Progenitor cell of endocrine pancreas (in vitro differentiated cells): ENCODE data around the gene SPTAN1. TPM values are rescaled to one million over a fixed set of nuclear protein-coding genes. Genes with fewer than 3 reads are reported as not detected.

Source experiments
- DNase-seq: peaks from one replicate; pipeline ENCODE4 v3.0.0; 2021; ENCODE audit warnings: low spot score; ENCODE audit not compliant: unreplicated experiment
- H3K27ac Mint-ChIP-seq: 2 replicates; pipeline ENCODE4 v1.8.0; 2021; ENCODE audit warnings: mild to moderate bottlenecking, moderate library complexity, mixed read lengths
- H3K27me3 Mint-ChIP-seq: 2 replicates; pipeline ENCODE4 v1.8.0; 2021; ENCODE audit warnings: mixed read lengths
- H3K36me3 Mint-ChIP-seq: 2 replicates; pipeline ENCODE4 v1.8.0; 2022; ENCODE audit warnings: mixed read lengths; ENCODE audit not compliant: insufficient read depth
- H3K4me1 Mint-ChIP-seq: 2 replicates; pipeline ENCODE4 v1.8.0; 2021; ENCODE audit warnings: low read depth, mixed read lengths
- H3K4me3 Mint-ChIP-seq: 2 replicates; pipeline ENCODE4 v1.8.0; 2021; ENCODE audit warnings: low read depth, mild to moderate bottlenecking, moderate library complexity, mixed read lengths
- H3K9me3 Mint-ChIP-seq: 2 replicates; pipeline ENCODE4 v1.8.0; 2021; ENCODE audit warnings: low read depth, mixed read lengths
- CTCF ChIP-seq: fragments of 200-600 bp; sonication (generic); IDR thresholded peaks from one replicate; pipeline ENCODE4 v1.5.0; 2021; ENCODE audit warnings: antibody characterized with exemption, mild to moderate bottlenecking; ENCODE audit not compliant: unreplicated experiment
- total RNA-seq: library from RNA; stranded (reverse); gene quantifications from 2 replicates; pipeline ENCODE4 v1.2.1, GENCODE V29; 2021

Gene SPTAN1
- total RNA-seq, 1 donor from 2014 or later: 448 TPM

- TF ChIP-seq CTCF: peak; percentile 36
- no peaks in the 10 kb centered on the region for H3K27me3 Mint-ChIP-seq
- peaks cover 2% of the 10 kb centered on the region for H3K4me1 Mint-ChIP-seq
- H3K4me3 Mint-ChIP-seq: no peak overlapping the region
- peak overlapping the region; percentile 96 for H3K27ac Mint-ChIP-seq
- H3K36me3 Mint-ChIP-seq: peaks cover 17% of the 10 kb centered on the region
- DNase-seq: no peak
- no peaks in the 10 kb centered on the region for H3K9me3 Mint-ChIP-seq
Observed at GRCh38 chr9:128636024-128636390, 83.6 kb downstream of the SPTAN1 start.

- H3K27me3 Mint-ChIP-seq: no peaks in the 10 kb centered on the region
Observed at GRCh38 chr9:128636556-128637530, 84.5 kb downstream of the SPTAN1 start.

GRCh38 chr9:128637656-128638055 lies 85.3 kb downstream of the SPTAN1 start:
- Mint-ChIP-seq H3K27me3 (no peaks in the 10 kb centered on the region), H3K9me3 (no peaks in the 10 kb centered on the region), H3K4me1 (peaks cover 2% of the 10 kb centered on the region), H3K27ac (no peak overlapping the region), H3K36me3 (peaks cover 13% of the 10 kb centered on the region), H3K4me3 (no peak overlapping the region)
- no peak for TF ChIP-seq CTCF
- no peak for DNase-seq

More at GRCh38 chr9:128636556-128637530, 84.5 kb downstream of the SPTAN1 start:
- no peak for TF ChIP-seq CTCF
- Mint-ChIP-seq H3K27ac (peak overlapping the region; percentile 89), H3K4me1 (peaks cover 2% of the 10 kb centered on the region), H3K36me3 (peaks cover 15% of the 10 kb centered on the region), H3K4me3 (no peak overlapping the region), H3K9me3 (no peaks in the 10 kb centered on the region)
- no peak for DNase-seq

- Mint-ChIP-seq H3K9me3 (no peaks in the 10 kb centered on the region), H3K36me3 (peaks cover 9% of the 10 kb centered on the region), H3K4me1 (peaks cover 2% of the 10 kb centered on the region), H3K27ac (no peak overlapping the region), H3K27me3 (no peaks in the 10 kb centered on the region), H3K4me3 (no peak overlapping the region)
- no peak for TF ChIP-seq CTCF
- DNase-seq: no peak
Observed at GRCh38 chr9:128638580-128638979, 86.2 kb downstream of the SPTAN1 start.

GRCh38 chr9:128640603-128641002 lies 88.2 kb downstream of the SPTAN1 start:
- Mint-ChIP-seq H3K36me3 (peaks cover 9% of the 10 kb centered on the region), H3K4me3 (no peak overlapping the region), H3K4me1 (peaks cover 2% of the 10 kb centered on the region), H3K27me3 (no peaks in the 10 kb centered on the region), H3K27ac (no peak overlapping the region), H3K9me3 (no peaks in the 10 kb centered on the region)
- no peak for DNase-seq
- no peak for TF ChIP-seq CTCF
